NCI-H524 treated with DMSO at 0.1 percent for 48 hours (cell line): ENCODE data around the gene PRR33.
"Not testable (repeated sequence)": the region's sequence is repeated elsewhere in the genome, so short reads cannot be mapped to it uniquely, and the experiment has no call there.

Experiments used
- DNase-seq: peaks from one replicate; lab custom pipeline; 2025; lab: John Stamatoyannopoulos, UW

PRR33 gene

GRCh38 chr11:1891831-1892115 is at the start of gene PRR33:
TSS of gene PRR33 (minus strand) at chr11:1891895. CDS start at chr11:1890584, 1,311 bp downstream.
- DNase-seq: no peak

GRCh38 chr11:1939788-1940187 is 48.1 kb upstream of the PRR33 start:
- not testable (repeated sequence) for DNase-seq

GRCh38 chr11:1939006-1939625 is 47.4 kb upstream of the PRR33 start:
- no peak for DNase-seq

GRCh38 chr11:1938343-1939005 is 46.8 kb upstream of the PRR33 start:
- no peak for DNase-seq

- no peak for DNase-seq
These were observed 46.1 kb upstream of the PRR33 start for GRCh38 chr11:1937616-1938342.

GRCh38 chr11:1936781-1937615 is 45.3 kb upstream of the PRR33 start:
- DNase-seq: no peak

- no peak for DNase-seq
These were observed 44.5 kb upstream of the PRR33 start for GRCh38 chr11:1936072-1936780.

GRCh38 chr11:1935156-1936071 is 43.7 kb upstream of the PRR33 start:
- no peak for DNase-seq

GRCh38 chr11:1934335-1935155 is 42.9 kb upstream of the PRR33 start:
- no peak for DNase-seq

- no peak for DNase-seq
These were observed 42.0 kb upstream of the PRR33 start for GRCh38 chr11:1933416-1934334.

GRCh38 chr11:1932681-1933080 is 41.0 kb upstream of the PRR33 start:
- no peak for DNase-seq

GRCh38 chr11:1932105-1932480 is 40.4 kb upstream of the PRR33 start:
- no peak for DNase-seq

- DNase-seq: no peak
These were observed 39.8 kb upstream of the PRR33 start for GRCh38 chr11:1931341-1932104.

- DNase-seq: no peak
These were observed 38.8 kb upstream of the PRR33 start for GRCh38 chr11:1930462-1930830.

- DNase-seq: no peak
These were observed 38.1 kb upstream of the PRR33 start for GRCh38 chr11:1929621-1930461.

GRCh38 chr11:1928891-1929541 is 37.3 kb upstream of the PRR33 start:
- DNase-seq: no peak

- DNase-seq: no peak
These were observed 36.8 kb upstream of the PRR33 start for GRCh38 chr11:1928470-1928890.
